TTC549 (cell line): ENCODE data around the gene FSIP1.
A peak's percentile ranks its signal among the peaks of the same experiment; 100 is the strongest.

Experiments
- FAIRE-seq: peaks from 2 replicates; lab custom pipeline; 2012; peaks lifted over from hg19 to GRCh38; lab: Jason Lieb, UNC

Gene FSIP1

GRCh38 chr15:39756806-39757522 lies 25.7 kb downstream of the FSIP1 start:
- FAIRE-seq = peak; percentile 94

GRCh38 chr15:39752991-39753390 lies 29.6 kb downstream of the FSIP1 start:
- FAIRE-seq = no peak

- FAIRE-seq = no peak
These were observed 30.4 kb downstream of the FSIP1 start for GRCh38 chr15:39752246-39752645.

GRCh38 chr15:39748276-39748675 lies 34.4 kb downstream of the FSIP1 start:
- no peak for FAIRE-seq

- FAIRE-seq = no peak
These were observed 35.3 kb downstream of the FSIP1 start for GRCh38 chr15:39747326-39747725.

- FAIRE-seq = no peak
These were observed 35.8 kb downstream of the FSIP1 start for GRCh38 chr15:39746714-39747276.

GRCh38 chr15:39746176-39746575 lies 36.5 kb downstream of the FSIP1 start:
- no peak for FAIRE-seq

- FAIRE-seq = no peak
These were observed 37.2 kb downstream of the FSIP1 start for GRCh38 chr15:39745415-39745814.

GRCh38 chr15:39744334-39745103 lies 38.1 kb downstream of the FSIP1 start:
- no peak for FAIRE-seq

GRCh38 chr15:39743611-39744010 lies 39.0 kb downstream of the FSIP1 start:
- FAIRE-seq = no peak

GRCh38 chr15:39741258-39741657 lies 41.4 kb downstream of the FSIP1 start:
- FAIRE-seq = no peak

GRCh38 chr15:39738998-39739397 lies 43.6 kb downstream of the FSIP1 start:
- no peak for FAIRE-seq

GRCh38 chr15:39737196-39737550 lies 45.5 kb downstream of the FSIP1 start:
- FAIRE-seq = no peak

GRCh38 chr15:39736412-39737195 lies 46.0 kb downstream of the FSIP1 start:
- no peak for FAIRE-seq

GRCh38 chr15:39735120-39735717 lies 47.4 kb downstream of the FSIP1 start:
- peak; percentile 57 for FAIRE-seq

- FAIRE-seq = no peak
These were observed 51.4 kb downstream of the FSIP1 start for GRCh38 chr15:39731266-39731665.

GRCh38 chr15:39730552-39730951 lies 52.1 kb downstream of the FSIP1 start:
- no peak for FAIRE-seq

GRCh38 chr15:39729500-39729899 lies 53.1 kb downstream of the FSIP1 start:
- no peak for FAIRE-seq

GRCh38 chr15:39728845-39729244 lies 53.8 kb downstream of the FSIP1 start:
- no peak for FAIRE-seq

- FAIRE-seq = no peak
These were observed 60.7 kb downstream of the FSIP1 start for GRCh38 chr15:39721893-39722292.

GRCh38 chr15:39720621-39721611 lies 61.7 kb downstream of the FSIP1 start:
- no peak for FAIRE-seq
